HTERT RPE-1 (cell line): Measurements from ENCODE around the gene UGT1A1.

Experiments
- in situ Hi-C: fragments of 300-500 bp; cut with MboI; formaldehyde crosslinking; loops from 4 replicates; pipeline ENCODE4 v1.14.3; 2020; ENCODE audit warnings: low sequenced_read_pairs

Gene UGT1A1

GRCh38 chr2:233814056-233814835 lies 54.2 kb downstream of the UGT1A1 start:
- in situ Hi-C loops = no loop called here

- in situ Hi-C loops = no loop called here
Observed at GRCh38 chr2:233815861-233816260, 55.8 kb downstream of the UGT1A1 start.

- in situ Hi-C loops = no loop called here
Observed at GRCh38 chr2:233816334-233816733, 56.3 kb downstream of the UGT1A1 start.

GRCh38 chr2:233816771-233817170 lies 56.7 kb downstream of the UGT1A1 start:
- in situ Hi-C loops = no loop called here

GRCh38 chr2:233817361-233817911 lies 57.4 kb downstream of the UGT1A1 start:
- in situ Hi-C loops = no loop called here

GRCh38 chr2:233817995-233818638 lies 58.0 kb downstream of the UGT1A1 start:
- in situ Hi-C loops = no loop called here

GRCh38 chr2:233818639-233819621 lies 58.9 kb downstream of the UGT1A1 start:
- in situ Hi-C loops = no loop called here

GRCh38 chr2:233819884-233820773 lies 60.1 kb downstream of the UGT1A1 start:
- in situ Hi-C loops = no loop called here

GRCh38 chr2:233820774-233821105 lies 60.7 kb downstream of the UGT1A1 start:
- in situ Hi-C loops = no loop called here

- in situ Hi-C loops = no loop called here
Observed at GRCh38 chr2:233821196-233821595, 61.1 kb downstream of the UGT1A1 start.

GRCh38 chr2:233821709-233822100 lies 61.6 kb downstream of the UGT1A1 start:
- in situ Hi-C loops = no loop called here

- in situ Hi-C loops = no loop called here
Observed at GRCh38 chr2:233822101-233822771, 62.2 kb downstream of the UGT1A1 start.
